ENCODE results near the gene ANO1.

GRCh38 chr11:70140711-70141485 is 62.8 kb downstream of the ANO1 start:
- no peak for TF ChIP-seq ATF2 (IDR thresholded peaks at IDR 0.05; ENCODE audit: low read length)
- TF ChIP-seq, protein P1, sequence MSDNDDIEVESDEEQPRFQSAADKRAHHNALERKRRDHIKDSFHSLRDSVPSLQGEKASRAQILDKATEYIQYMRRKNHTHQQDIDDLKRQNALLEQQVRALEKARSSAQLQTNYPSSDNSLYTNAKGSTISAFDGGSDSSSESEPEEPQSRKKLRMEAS (IDR thresholded peaks at IDR 0.05), result peak; percentile 87
- TF ChIP-seq, protein P2, sequence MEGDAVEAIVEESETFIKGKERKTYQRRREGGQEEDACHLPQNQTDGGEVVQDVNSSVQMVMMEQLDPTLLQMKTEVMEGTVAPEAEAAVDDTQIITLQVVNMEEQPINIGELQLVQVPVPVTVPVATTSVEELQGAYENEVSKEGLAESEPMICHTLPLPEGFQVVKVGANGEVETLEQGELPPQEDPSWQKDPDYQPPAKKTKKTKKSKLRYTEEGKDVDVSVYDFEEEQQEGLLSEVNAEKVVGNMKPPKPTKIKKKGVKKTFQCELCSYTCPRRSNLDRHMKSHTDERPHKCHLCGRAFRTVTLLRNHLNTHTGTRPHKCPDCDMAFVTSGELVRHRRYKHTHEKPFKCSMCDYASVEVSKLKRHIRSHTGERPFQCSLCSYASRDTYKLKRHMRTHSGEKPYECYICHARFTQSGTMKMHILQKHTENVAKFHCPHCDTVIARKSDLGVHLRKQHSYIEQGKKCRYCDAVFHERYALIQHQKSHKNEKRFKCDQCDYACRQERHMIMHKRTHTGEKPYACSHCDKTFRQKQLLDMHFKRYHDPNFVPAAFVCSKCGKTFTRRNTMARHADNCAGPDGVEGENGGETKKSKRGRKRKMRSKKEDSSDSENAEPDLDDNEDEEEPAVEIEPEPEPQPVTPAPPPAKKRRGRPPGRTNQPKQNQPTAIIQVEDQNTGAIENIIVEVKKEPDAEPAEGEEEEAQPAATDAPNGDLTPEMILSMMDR (IDR thresholded peaks at IDR 0.05; ENCODE audit: control extremely low read depth in 1 of 3, insufficient read depth in 1 of 3, low read depth in 1 of 3, low read length in 3 of 3), result no peak
- no peak for TF ChIP-seq TCF12 (IDR thresholded peaks at IDR 0.05; ENCODE audit: low read depth, low read length)
- no peak for TF ChIP-seq MAFK (IDR thresholded peaks at IDR 0.05; ENCODE audit: low read depth, low read length)
- TF ChIP-seq EZH2 (IDR thresholded peaks at IDR 0.05; ENCODE audit: low read depth, low read length, severe bottlenecking), result no peak
- no peak for TF ChIP-seq KDM5A (IDR thresholded peaks at IDR 0.05; ENCODE audit: low read length)
- no peak for TF ChIP-seq POLR2A (IDR thresholded peaks at IDR 0.05; ENCODE audit: control extremely low read depth in 1 of 2, low read depth in 2 of 2, low read length in 2 of 2)
- no peak for TF ChIP-seq RAD21 (IDR thresholded peaks at IDR 0.05 in 1 of 2, conservative IDR thresholded peaks at IDR 0.05 in 1 of 2; ENCODE audit: low read depth in 2 of 2, low read length in 2 of 2)
- no peak for TF ChIP-seq CBX8 (IDR thresholded peaks at IDR 0.05; ENCODE audit: borderline replicate concordance, low read depth, low read length)
- no peak for TF ChIP-seq EP300 (IDR thresholded peaks at IDR 0.05; ENCODE audit: borderline replicate concordance in 1 of 2, low read depth in 2 of 2, low read length in 2 of 2)
- TF ChIP-seq JUND (IDR thresholded peaks at IDR 0.05; ENCODE audit: low read length), result no peak
